Caco-2 (cell line): ENCODE results near the gene PARD3. TPM values are rescaled to one million over a fixed set of nuclear protein-coding genes. Genes with fewer than 3 reads are reported as not detected.

Experiments
- BruUV-seq: library from RNA; stranded (reverse); fragments of 400-500 nt; replicated peaks from 2 replicates; lab custom pipeline; 2021; lab: Mats Ljungman, UMichigan
- CTCF ChIA-PET: fragments of 300-600 bp; sonication (Branson Sonifier 250); formaldehyde crosslinking; loops from one replicate; lab custom pipeline; 2022; ENCODE audit warnings: antibody characterized with exemption; lab: Charles Lee
- POLR2A ChIA-PET: fragments of 300-600 bp; sonication (Branson Sonifier 250); formaldehyde crosslinking; loops from one replicate; lab custom pipeline; 2022; ENCODE audit warnings: antibody characterized with exemption; lab: Charles Lee
- DNase-seq, 2 experiments: peaks; one replicate each; pipeline versions ENCODE4 v3.0.0 to v3.0.0-alpha.2; 2020 to 2022
- H3K27me3 ChIP-seq: replicated peaks from 2 replicates; pipeline ENCODE4 v1.6.0; 2011; ENCODE audit warnings: low read length; ENCODE audit not compliant: control insufficient read depth, insufficient read depth
- H3K36me3 ChIP-seq: 2 replicates; pipeline ENCODE4 v1.5.1; 2011; ENCODE audit warnings: low read length; ENCODE audit not compliant: control insufficient read depth, insufficient read depth
- H3K4me1 ChIP-seq: fragments of 250-450 bp; sonication (Bioruptor Pico); 2 replicates; pipeline ENCODE4 v1.5.1; 2020; ENCODE audit warnings: mild to moderate bottlenecking
- H3K4me3 ChIP-seq: 2 replicates; pipeline ENCODE4 v1.5.1; 2011; ENCODE audit warnings: low read depth, mild to moderate bottlenecking, control low read depth, low read length
- H3K9me3 ChIP-seq: fragments of 250-450 bp; sonication (Bioruptor Pico); 2 replicates; pipeline ENCODE4 v1.5.1; 2020; ENCODE audit warnings: mild to moderate bottlenecking, moderate library complexity
- H3K27ac Mint-ChIP-seq: one replicate; pipeline ENCODE4 v1.8.0; 2022; ENCODE audit warnings: mixed read lengths; ENCODE audit not compliant: unreplicated experiment
- H3K27me3 Mint-ChIP-seq: one replicate; pipeline ENCODE4 v1.8.0; 2022; ENCODE audit warnings: mixed read lengths; ENCODE audit not compliant: insufficient read depth, unreplicated experiment
- H3K36me3 Mint-ChIP-seq: one replicate; pipeline ENCODE4 v1.8.0; 2022; ENCODE audit warnings: mild to moderate bottlenecking, mixed read lengths; ENCODE audit not compliant: insufficient read depth, unreplicated experiment
- H3K4me1 Mint-ChIP-seq: one replicate; pipeline ENCODE4 v1.8.0; 2022; ENCODE audit warnings: low read depth, mixed read lengths; ENCODE audit not compliant: unreplicated experiment
- H3K4me3 Mint-ChIP-seq: one replicate; pipeline ENCODE4 v1.8.0; 2022; ENCODE audit warnings: mild to moderate bottlenecking, moderate library complexity, mixed read lengths; ENCODE audit not compliant: unreplicated experiment
- H3K9me3 Mint-ChIP-seq: one replicate; pipeline ENCODE4 v1.8.0; 2022; ENCODE audit warnings: mixed read lengths; ENCODE audit not compliant: unreplicated experiment
- intact Hi-C: fragments of 100-400 bp; cut with micrococcal nuclease; formaldehyde crosslinking; loops from one replicate; pipeline ENCODE4 v1.10.0; 2022; ENCODE audit not compliant: unreplicated experiment
- total RNA-seq: library from RNA; stranded (reverse); gene quantifications from 2 replicates; pipeline ENCODE4 v1.2.3, GENCODE V29; 2022
- TF ChIP-seq, protein P1 (sequence below), 2 experiments: fragments of 200-600 bp in 1 of 2; IDR thresholded peaks; 1 replicate in 1 of 2; 2 replicates in 1 of 2; pipeline versions ENCODE4 v1.5.1 to v1.8.0; 2011 to 2022; ENCODE audit warnings: antibody characterized with exemption in 1 of 2, control low read depth in 1 of 2, inconsistent platforms in 1 of 2, low read depth in 1 of 2, low read length in 1 of 2, mild to moderate bottlenecking in 1 of 2, moderate library complexity in 1 of 2; ENCODE audit not compliant: insufficient read depth in 1 of 2, severe bottlenecking in 1 of 2, unreplicated experiment in 1 of 2

The PARD3 gene
- total RNA-seq, 1 experiment from 2014 or later: 80.7 TPM

DNA sequence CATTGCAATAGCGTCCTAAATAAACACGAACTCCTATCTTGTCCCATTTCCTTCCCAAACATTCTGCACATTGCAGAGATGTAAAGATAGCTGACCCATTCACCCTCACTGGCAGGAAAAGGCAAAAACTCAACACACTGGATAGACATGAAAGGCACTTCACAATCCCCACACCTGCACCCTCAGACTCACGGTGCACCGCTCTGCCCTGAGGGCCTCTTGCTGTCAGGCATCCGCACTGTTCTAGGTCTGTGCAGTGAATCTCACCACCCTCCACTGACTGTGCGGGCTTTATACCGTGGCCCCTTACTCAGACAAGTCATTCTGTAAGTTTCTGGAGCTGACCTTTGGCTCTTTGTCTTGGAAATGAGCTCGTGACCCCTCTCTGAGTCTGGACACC lies 42.9 kb upstream of the PARD3 start:
- Mint-ChIP-seq H3K36me3 (no peaks in the 10 kb centered on the region), H3K4me3 (no peak overlapping the region), H3K27me3 (no peaks in the 10 kb centered on the region), H3K27ac (no peak overlapping the region), H3K9me3 (no peaks in the 10 kb centered on the region), H3K4me1 (peaks cover 14% of the 10 kb centered on the region)
- Histone ChIP-seq H3K4me1 (peaks cover 10% of the 10 kb centered on the region), H3K36me3 (no peaks in the 10 kb centered on the region), H3K27me3 (no peaks in the 10 kb centered on the region), H3K9me3 (no peaks in the 10 kb centered on the region), H3K4me3 (no peak overlapping the region)
- TF ChIP-seq, protein P1, sequence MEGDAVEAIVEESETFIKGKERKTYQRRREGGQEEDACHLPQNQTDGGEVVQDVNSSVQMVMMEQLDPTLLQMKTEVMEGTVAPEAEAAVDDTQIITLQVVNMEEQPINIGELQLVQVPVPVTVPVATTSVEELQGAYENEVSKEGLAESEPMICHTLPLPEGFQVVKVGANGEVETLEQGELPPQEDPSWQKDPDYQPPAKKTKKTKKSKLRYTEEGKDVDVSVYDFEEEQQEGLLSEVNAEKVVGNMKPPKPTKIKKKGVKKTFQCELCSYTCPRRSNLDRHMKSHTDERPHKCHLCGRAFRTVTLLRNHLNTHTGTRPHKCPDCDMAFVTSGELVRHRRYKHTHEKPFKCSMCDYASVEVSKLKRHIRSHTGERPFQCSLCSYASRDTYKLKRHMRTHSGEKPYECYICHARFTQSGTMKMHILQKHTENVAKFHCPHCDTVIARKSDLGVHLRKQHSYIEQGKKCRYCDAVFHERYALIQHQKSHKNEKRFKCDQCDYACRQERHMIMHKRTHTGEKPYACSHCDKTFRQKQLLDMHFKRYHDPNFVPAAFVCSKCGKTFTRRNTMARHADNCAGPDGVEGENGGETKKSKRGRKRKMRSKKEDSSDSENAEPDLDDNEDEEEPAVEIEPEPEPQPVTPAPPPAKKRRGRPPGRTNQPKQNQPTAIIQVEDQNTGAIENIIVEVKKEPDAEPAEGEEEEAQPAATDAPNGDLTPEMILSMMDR (IDR thresholded peaks at IDR 0.05; ENCODE audit: insufficient read depth in 1 of 2, low read depth in 1 of 2, low read length in 1 of 2, severe bottlenecking in 1 of 2, unreplicated experiment in 1 of 2): no peak
- CTCF ChIA-PET: no interaction called here
- intact Hi-C loops: no loop called here
- no TSS peak for BruUV-seq
- POLR2A ChIA-PET: no interaction called here
- no peak for DNase-seq

DNA sequence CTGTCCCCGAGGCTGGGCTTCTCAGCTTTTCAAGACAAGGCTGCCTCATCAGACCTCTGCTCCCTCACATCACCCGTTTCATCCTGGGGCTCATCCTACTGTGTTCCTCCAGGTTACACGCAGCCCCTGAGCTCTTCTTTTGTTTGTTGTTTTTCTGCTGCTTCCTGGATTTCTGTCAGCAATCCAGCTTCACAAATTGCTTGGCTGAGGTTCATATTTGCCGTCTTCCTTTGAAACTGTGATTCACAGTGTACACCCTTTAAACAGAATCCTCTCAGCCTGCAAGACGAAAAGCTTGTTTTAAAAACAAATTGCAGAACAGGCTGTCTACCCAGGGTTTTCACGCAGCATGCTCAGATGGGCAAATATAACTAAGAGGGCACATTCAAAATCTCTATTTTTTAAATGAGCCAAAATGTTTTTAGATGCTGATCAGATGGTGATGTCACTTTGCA lies 39.1 kb upstream of the PARD3 start:
- Mint-ChIP-seq H3K4me3 (peak overlapping the region; percentile 8), H3K27ac (no peak overlapping the region), H3K27me3 (no peaks in the 10 kb centered on the region), H3K4me1 (peaks cover 14% of the 10 kb centered on the region), H3K9me3 (no peaks in the 10 kb centered on the region), H3K36me3 (no peaks in the 10 kb centered on the region)
- H3K4me1 ChIP-seq: peaks cover 10% of the 10 kb centered on the region
- no peaks in the 10 kb centered on the region; the same call in 1 of the 2 replicates for H3K9me3 ChIP-seq
- no peak overlapping the region for H3K4me3 ChIP-seq
- TF ChIP-seq, protein P1 (IDR thresholded peaks at IDR 0.05; ENCODE audit: insufficient read depth in 1 of 2, low read depth in 1 of 2, low read length in 1 of 2, severe bottlenecking in 1 of 2, unreplicated experiment in 1 of 2): no peak
- no peaks in the 10 kb centered on the region for H3K36me3 ChIP-seq
- POLR2A ChIA-PET: interaction anchor here (0.6 kb wide), 2 partner anchors 166 to 947 kb away, joined by 3 to 5 read pairs; no protein-coding TSS in a partner anchor
- intact Hi-C loops: no loop called here
- no peak for DNase-seq
- BruUV-seq: no TSS peak
- CTCF ChIA-PET: no interaction called here
- H3K27me3 ChIP-seq: no peaks in the 10 kb centered on the region

DNA sequence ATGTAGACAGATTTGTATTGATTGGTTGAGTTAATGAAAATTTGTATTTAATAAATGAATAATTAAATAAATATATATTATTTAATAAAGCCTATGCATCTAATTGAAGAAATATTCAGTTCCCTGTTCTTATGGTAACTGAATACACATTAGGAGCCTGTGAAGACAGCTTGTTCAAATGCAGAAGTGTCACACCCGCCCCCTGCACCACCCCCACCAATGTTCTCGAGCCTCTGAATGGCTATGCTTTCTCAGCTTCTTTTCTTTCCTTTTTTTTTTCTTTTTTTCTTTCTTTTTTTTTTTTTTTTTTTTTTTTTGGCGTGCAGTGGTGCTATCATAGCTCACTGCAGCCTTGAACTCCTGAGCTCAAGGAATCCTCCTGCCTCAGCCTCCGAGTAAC lies 38.3 kb upstream of the PARD3 start:
- H3K4me1 ChIP-seq: peaks cover 10% of the 10 kb centered on the region
- ChIA-PET POLR2A (interaction anchor here (0.6 kb wide), 1 partner anchor 165 kb away, joined by 5 read pairs; no protein-coding TSS in a partner anchor), CTCF (interaction anchor here (0.7 kb wide), 1 partner anchor 111 kb away, joined by 4 read pairs; no protein-coding TSS in a partner anchor)
- peaks cover 14% of the 10 kb centered on the region for H3K4me1 Mint-ChIP-seq
- intact Hi-C loops: no loop called here
- no peaks in the 10 kb centered on the region; the same call in 1 of the 2 replicates for H3K9me3 ChIP-seq
- no peak for DNase-seq
- no peak overlapping the region for H3K4me3 Mint-ChIP-seq
- no TSS peak for BruUV-seq
- TF ChIP-seq, protein P1 (IDR thresholded peaks at IDR 0.05; ENCODE audit: insufficient read depth in 1 of 2, low read depth in 1 of 2, low read length in 1 of 2, severe bottlenecking in 1 of 2, unreplicated experiment in 1 of 2): no peak
- no peaks in the 10 kb centered on the region for H3K36me3 ChIP-seq
- no peak overlapping the region for H3K4me3 ChIP-seq
- H3K27me3 ChIP-seq: no peaks in the 10 kb centered on the region
- H3K36me3 Mint-ChIP-seq: no peaks in the 10 kb centered on the region
- no peaks in the 10 kb centered on the region for H3K9me3 Mint-ChIP-seq
- H3K27ac Mint-ChIP-seq: no peak overlapping the region
- H3K27me3 Mint-ChIP-seq: peaks cover 2% of the 10 kb centered on the region
